ENCODE measurements around the gene TARS3.

DNA sequence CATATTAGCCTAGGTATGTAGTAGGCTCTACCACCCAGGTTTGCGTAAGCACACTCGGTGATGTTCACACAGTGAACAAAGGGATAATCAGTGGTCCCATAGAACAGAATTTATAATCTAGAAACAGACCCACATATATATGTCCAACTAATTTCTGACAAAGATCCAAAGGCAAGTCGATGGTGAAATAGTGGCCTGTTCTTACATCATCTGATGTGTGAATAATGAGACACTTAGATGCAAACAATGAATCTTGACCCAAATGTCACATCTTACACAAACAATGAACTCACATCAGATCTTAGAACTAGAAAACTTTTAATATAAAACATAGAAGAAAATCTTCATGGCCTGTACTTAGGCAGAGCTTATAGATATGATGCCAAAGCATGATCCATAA is 54.5 kb downstream of the TARS3 start:
- TF ChIP-seq, protein P1, sequence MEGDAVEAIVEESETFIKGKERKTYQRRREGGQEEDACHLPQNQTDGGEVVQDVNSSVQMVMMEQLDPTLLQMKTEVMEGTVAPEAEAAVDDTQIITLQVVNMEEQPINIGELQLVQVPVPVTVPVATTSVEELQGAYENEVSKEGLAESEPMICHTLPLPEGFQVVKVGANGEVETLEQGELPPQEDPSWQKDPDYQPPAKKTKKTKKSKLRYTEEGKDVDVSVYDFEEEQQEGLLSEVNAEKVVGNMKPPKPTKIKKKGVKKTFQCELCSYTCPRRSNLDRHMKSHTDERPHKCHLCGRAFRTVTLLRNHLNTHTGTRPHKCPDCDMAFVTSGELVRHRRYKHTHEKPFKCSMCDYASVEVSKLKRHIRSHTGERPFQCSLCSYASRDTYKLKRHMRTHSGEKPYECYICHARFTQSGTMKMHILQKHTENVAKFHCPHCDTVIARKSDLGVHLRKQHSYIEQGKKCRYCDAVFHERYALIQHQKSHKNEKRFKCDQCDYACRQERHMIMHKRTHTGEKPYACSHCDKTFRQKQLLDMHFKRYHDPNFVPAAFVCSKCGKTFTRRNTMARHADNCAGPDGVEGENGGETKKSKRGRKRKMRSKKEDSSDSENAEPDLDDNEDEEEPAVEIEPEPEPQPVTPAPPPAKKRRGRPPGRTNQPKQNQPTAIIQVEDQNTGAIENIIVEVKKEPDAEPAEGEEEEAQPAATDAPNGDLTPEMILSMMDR (IDR thresholded peaks at IDR 0.05): no peak
- TF ChIP-seq EP300 (IDR thresholded peaks at IDR 0.05): no peak
- no peak for TF ChIP-seq POLR2AphosphoS5 (IDR thresholded peaks at IDR 0.05)
- no peak for TF ChIP-seq POLR2A (IDR thresholded peaks at IDR 0.05; ENCODE audit: low read depth)
